GM18951 (cell line): ENCODE data around the gene PKHD1.

Source experiments
- POLR2A ChIP-seq: IDR thresholded peaks from 4 replicates; pipeline ENCODE4 v1.6.1; 2011; ENCODE audit warnings: mild to moderate bottlenecking; ENCODE audit not compliant: insufficient read length, insufficient read depth; ENCODE audit errors: extremely low read depth
- in situ Hi-C: fragments of 300-500 bp; cut with MboI; formaldehyde crosslinking; loops from one replicate; pipeline ENCODE4 v1.12.0; 2022; ENCODE audit warnings: low sequenced_read_pairs, mixed read lengths, inconsistent platforms; ENCODE audit not compliant: unreplicated experiment

The PKHD1 gene

GRCh38 chr6:52045481-52045880, 41.9 kb downstream of the PKHD1 start:
- in situ Hi-C loops: no loop called here
- no peak for TF ChIP-seq POLR2A

- no peak for TF ChIP-seq POLR2A
- in situ Hi-C loops: no loop called here
Observed at GRCh38 chr6:52045033-52045432, 42.4 kb downstream of the PKHD1 start.

GRCh38 chr6:52042141-52042885, 45.1 kb downstream of the PKHD1 start:
- in situ Hi-C loops: no loop called here
- no peak for TF ChIP-seq POLR2A

GRCh38 chr6:52041134-52041533, 46.3 kb downstream of the PKHD1 start:
- no peak for TF ChIP-seq POLR2A
- in situ Hi-C loops: no loop called here

- TF ChIP-seq POLR2A: no peak
- in situ Hi-C loops: no loop called here
Observed at GRCh38 chr6:52027699-52028098, 59.7 kb downstream of the PKHD1 start.

- in situ Hi-C loops: no loop called here
- no peak for TF ChIP-seq POLR2A
Observed at GRCh38 chr6:52024451-52025068, 62.9 kb downstream of the PKHD1 start.

GRCh38 chr6:52022675-52023074, 64.7 kb downstream of the PKHD1 start:
- no peak for TF ChIP-seq POLR2A
- in situ Hi-C loops: no loop called here

- TF ChIP-seq POLR2A: no peak
- in situ Hi-C loops: no loop called here
Observed at GRCh38 chr6:52020945-52021570, 66.4 kb downstream of the PKHD1 start.

GRCh38 chr6:52019881-52020280, 67.5 kb downstream of the PKHD1 start:
- TF ChIP-seq POLR2A: no peak
- in situ Hi-C loops: loop anchor here (10.0 kb wide), 1 partner anchor 165 kb away; no protein-coding TSS in a partner anchor

GRCh38 chr6:52019092-52019491, 68.3 kb downstream of the PKHD1 start:
- no peak for TF ChIP-seq POLR2A
- in situ Hi-C loops: loop anchor here (10.0 kb wide), 1 partner anchor 164 kb away; no protein-coding TSS in a partner anchor

GRCh38 chr6:52016915-52017748, 70.3 kb downstream of the PKHD1 start:
- TF ChIP-seq POLR2A: no peak
- in situ Hi-C loops: loop anchor here (10.0 kb wide), 1 partner anchor 162 kb away; no protein-coding TSS in a partner anchor

- no peak for TF ChIP-seq POLR2A
- in situ Hi-C loops: loop anchor here (10.0 kb wide), 1 partner anchor 161 kb away; no protein-coding TSS in a partner anchor
Observed at GRCh38 chr6:52015953-52016352, 71.5 kb downstream of the PKHD1 start.

GRCh38 chr6:52014391-52014790, 73.0 kb downstream of the PKHD1 start:
- in situ Hi-C loops: loop anchor here (10.0 kb wide), 1 partner anchor 160 kb away; no protein-coding TSS in a partner anchor
- TF ChIP-seq POLR2A: no peak
